CD4-positive, CD25-positive, alpha-beta regulatory T cell (primary cell): ENCODE data around the gene MYO18B. TPM values are rescaled to one million over a fixed set of nuclear protein-coding genes. Genes with fewer than 3 reads are reported as not detected.

Experiments used
- ATAC-seq, 2 donors: fragments of 150-1000 bp; cut with Tn5 transposase; one replicate each; pipeline ENCODE4 v1.10.0; 2021; ENCODE audit warnings: low read depth in 2 of 2, moderate number of reproducible peaks in 2 of 2, moderate library complexity in 1 of 2
- DNase-seq, 3 donors: peaks; one replicate each; pipeline versions ENCODE4 v3.0.0 to v3.0.0-alpha.2; 2012 to 2022; ENCODE audit warnings: mixed read lengths in 1 of 3
- H3K27ac ChIP-seq: one replicate; pipeline ENCODE4 v1.7.0; 2013; ENCODE audit warnings: mild to moderate bottlenecking, low read length; ENCODE audit not compliant: insufficient read depth, poor library complexity, severe bottlenecking
- H3K27me3 ChIP-seq: one replicate; pipeline ENCODE4 v1.7.0; 2013; ENCODE audit warnings: low read length; ENCODE audit not compliant: control insufficient read depth, insufficient read depth
- H3K36me3 ChIP-seq: one replicate; pipeline ENCODE4 v1.7.0; 2013; ENCODE audit warnings: mild to moderate bottlenecking, low read length, moderate library complexity; ENCODE audit not compliant: control insufficient read depth, insufficient read depth
- H3K4me1 ChIP-seq: 2 replicates; pipeline ENCODE4 v1.7.0; 2013; ENCODE audit warnings: mild to moderate bottlenecking, low read length; ENCODE audit not compliant: insufficient read depth, control insufficient read depth, poor library complexity, severe bottlenecking
- H3K4me3 ChIP-seq: one replicate; pipeline ENCODE4 v1.7.0; 2013; ENCODE audit warnings: low read depth, mild to moderate bottlenecking, low read length, moderate library complexity
- H3K9me3 ChIP-seq, 2 experiments: 1 replicate in 1 of 2; 2 replicates in 1 of 2; pipeline ENCODE4 v1.7.0; 2013; ENCODE audit warnings: low read length in 2 of 2, mild to moderate bottlenecking in 1 of 2, moderate library complexity in 1 of 2; ENCODE audit not compliant: control insufficient read depth in 2 of 2
- H3K27ac Mint-ChIP-seq, 3 donors: one replicate each; pipeline ENCODE4 v1.8.0; 2020 to 2022; ENCODE audit warnings: mild to moderate bottlenecking in 3 of 3, mixed read lengths in 3 of 3, moderate library complexity in 2 of 3
- H3K27me3 Mint-ChIP-seq: one replicate; pipeline ENCODE4 v1.8.0; 2022; ENCODE audit warnings: mild to moderate bottlenecking, mixed read lengths
- H3K36me3 Mint-ChIP-seq: one replicate; pipeline ENCODE4 v1.8.0; 2020; ENCODE audit warnings: mixed read lengths
- H3K4me1 Mint-ChIP-seq, 4 donors: one replicate each; pipeline ENCODE4 v1.8.0; 2020 to 2022; ENCODE audit warnings: mixed read lengths in 4 of 4, mild to moderate bottlenecking in 1 of 4
- H3K4me3 Mint-ChIP-seq, 4 donors: one replicate each; pipeline ENCODE4 v1.8.0; 2020 to 2022; ENCODE audit warnings: mild to moderate bottlenecking in 4 of 4, mixed read lengths in 4 of 4, moderate library complexity in 3 of 4
- H3K9me3 Mint-ChIP-seq, 7 donors: one replicate each; pipeline ENCODE4 v1.8.0; 2020 to 2022; ENCODE audit warnings: mixed read lengths in 7 of 7, mild to moderate bottlenecking in 3 of 7, moderate library complexity in 2 of 7
- polyA plus RNA-seq, 4 donors: library from polyadenylated mRNA; unstranded; fragments of 300-500 nt; fragmentation: Illumina TruSeq; gene quantifications; one replicate each; pipeline ENCODE4 v1.2.3, GENCODE V29; 2021
- total RNA-seq: library from RNA; stranded (reverse); gene quantifications from one replicate; pipeline ENCODE4 v1.2.3, GENCODE V29; 2022

The MYO18B gene
- total and polyA plus RNA-seq, 5 donors from 2014 or later, result 0.27 to 0.35 TPM; not detected in 3

- Mint-ChIP-seq H3K36me3 (no peaks in the 10 kb centered on the region), H3K9me3 (peaks cover 0 to 2% (median 0%) of the 10 kb centered on the region in 7 donors), H3K27me3 (peaks cover 4% of the 10 kb centered on the region), H3K27ac (no peak overlapping the region), H3K4me1 (no peaks in the 10 kb centered on the region), H3K4me3 (no peak overlapping the region)
- Histone ChIP-seq H3K27me3 (no peaks in the 10 kb centered on the region), H3K9me3 (no peaks in the 10 kb centered on the region), H3K4me1 (no peaks in the 10 kb centered on the region), H3K27ac (no peak overlapping the region), H3K36me3 (no peaks in the 10 kb centered on the region), H3K4me3 (no peak overlapping the region)
- DNase-seq (no peak), ATAC-seq (no peak)
These were observed 158.9 kb downstream of the MYO18B start for GRCh38 chr22:25900880-25901279.

DNA sequence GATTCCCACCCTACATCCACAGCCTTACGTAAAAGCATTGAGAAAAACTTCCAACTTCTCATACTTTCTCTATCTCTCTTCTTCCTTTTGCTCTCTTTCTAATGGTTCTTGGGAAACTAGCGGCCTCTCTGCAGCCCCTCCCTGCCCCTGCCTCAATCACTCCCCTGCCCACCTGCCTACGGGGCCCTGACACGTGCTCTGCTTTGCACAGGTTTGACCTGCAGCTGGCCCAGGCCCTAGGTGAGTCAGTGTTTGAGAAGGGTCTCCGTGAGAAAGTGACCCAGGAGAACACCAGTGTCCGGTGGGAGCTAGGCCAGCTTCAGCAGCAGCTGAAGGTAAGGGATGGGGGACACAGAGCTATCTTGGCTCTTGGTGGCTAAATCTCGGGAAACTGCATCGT is 160.4 kb downstream of the MYO18B start:
- no peak overlapping the region for H3K27ac ChIP-seq
- no peaks in the 10 kb centered on the region for H3K9me3 ChIP-seq
- DNase-seq (no peak), ATAC-seq (no peak)
- Mint-ChIP-seq H3K27ac (no peak overlapping the region), H3K4me3 (no peak overlapping the region), H3K4me1 (no peaks in the 10 kb centered on the region), H3K27me3 (no peaks in the 10 kb centered on the region), H3K36me3 (no peaks in the 10 kb centered on the region), H3K9me3 (peaks cover 0 to 4% (median 1%) of the 10 kb centered on the region in 7 donors)
- no peaks in the 10 kb centered on the region for H3K36me3 ChIP-seq
- H3K4me1 ChIP-seq, result no peaks in the 10 kb centered on the region
- H3K27me3 ChIP-seq, result no peaks in the 10 kb centered on the region
- no peak overlapping the region for H3K4me3 ChIP-seq

- Histone ChIP-seq H3K4me3 (no peak overlapping the region), H3K27ac (no peak overlapping the region), H3K4me1 (no peaks in the 10 kb centered on the region), H3K9me3 (no peaks in the 10 kb centered on the region), H3K36me3 (no peaks in the 10 kb centered on the region), H3K27me3 (no peaks in the 10 kb centered on the region)
- ATAC-seq, result no peak
- H3K27me3 Mint-ChIP-seq, result no peaks in the 10 kb centered on the region
- no peak overlapping the region for H3K4me3 Mint-ChIP-seq
- H3K36me3 Mint-ChIP-seq, result no peaks in the 10 kb centered on the region
- no peaks in the 10 kb centered on the region for H3K4me1 Mint-ChIP-seq
- no peak overlapping the region for H3K27ac Mint-ChIP-seq
- H3K9me3 Mint-ChIP-seq, result peaks cover 0 to 4% (median 0%) of the 10 kb centered on the region in 7 donors
- DNase-seq, result no peak
These were observed 161.3 kb downstream of the MYO18B start for GRCh38 chr22:25903294-25903693.

DNA sequence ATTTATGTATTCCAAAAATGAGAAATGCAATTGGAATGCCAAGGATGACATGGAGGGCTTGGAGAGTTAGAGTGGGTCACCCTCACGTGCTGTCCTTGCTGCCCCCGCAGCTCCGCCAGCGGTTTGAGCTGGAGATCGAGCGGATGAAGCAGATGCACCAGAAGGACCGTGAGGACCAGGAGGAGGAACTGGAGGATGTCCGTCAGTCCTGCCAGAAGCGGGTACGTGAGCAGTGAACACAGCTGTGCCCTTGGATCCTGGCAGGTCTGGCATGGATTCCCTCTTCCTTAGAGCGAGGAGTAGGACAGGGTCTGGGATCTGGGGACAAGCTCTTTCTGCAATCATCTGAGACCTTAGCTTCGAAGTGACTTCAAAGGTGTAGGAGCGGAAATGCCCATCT is 166.2 kb downstream of the MYO18B start:
- H3K27ac Mint-ChIP-seq, result no peak overlapping the region
- no peaks in the 10 kb centered on the region for H3K9me3 ChIP-seq
- H3K27me3 ChIP-seq, result no peaks in the 10 kb centered on the region
- no peak overlapping the region for H3K4me3 Mint-ChIP-seq
- H3K9me3 Mint-ChIP-seq, result peaks cover 0 to 4% (median 1%) of the 10 kb centered on the region in 7 donors
- no peaks in the 10 kb centered on the region for H3K4me1 Mint-ChIP-seq
- no peaks in the 10 kb centered on the region for H3K36me3 Mint-ChIP-seq
- DNase-seq, result no peak
- H3K4me3 ChIP-seq, result no peak overlapping the region
- no peaks in the 10 kb centered on the region for H3K4me1 ChIP-seq
- peaks cover 4% of the 10 kb centered on the region for H3K27me3 Mint-ChIP-seq
- no peak overlapping the region for H3K27ac ChIP-seq
- ATAC-seq, result no peak
- H3K36me3 ChIP-seq, result no peaks in the 10 kb centered on the region

DNA sequence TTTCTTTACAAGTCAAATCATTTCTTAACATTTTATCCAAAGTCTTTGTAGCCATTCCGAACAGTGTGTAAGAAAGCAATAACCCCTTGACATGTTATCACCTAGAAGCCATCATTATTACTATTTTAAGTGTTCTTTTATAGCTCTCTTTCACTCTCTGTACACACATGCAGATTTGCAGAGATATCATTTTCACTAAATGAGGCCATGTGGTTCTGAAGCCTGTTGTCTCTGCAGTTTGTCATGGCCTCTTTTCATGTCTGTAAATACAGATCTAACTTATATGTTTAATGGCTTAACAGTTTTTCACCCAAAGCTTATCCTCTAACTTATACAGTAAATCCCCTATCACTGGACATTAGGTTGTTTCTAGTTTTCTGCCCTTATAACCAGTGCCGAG is 166.8 kb downstream of the MYO18B start:
- Histone ChIP-seq H3K4me3 (no peak overlapping the region), H3K27ac (no peak overlapping the region), H3K4me1 (no peaks in the 10 kb centered on the region), H3K27me3 (no peaks in the 10 kb centered on the region), H3K36me3 (no peaks in the 10 kb centered on the region), H3K9me3 (no peaks in the 10 kb centered on the region)
- ATAC-seq (no peak), DNase-seq (no peak)
- Mint-ChIP-seq H3K9me3 (peaks cover 0 to 4% (median 1%) of the 10 kb centered on the region in 7 donors), H3K27me3 (peaks cover 4% of the 10 kb centered on the region), H3K4me3 (no peak overlapping the region), H3K4me1 (no peaks in the 10 kb centered on the region), H3K27ac (no peak overlapping the region), H3K36me3 (no peaks in the 10 kb centered on the region)

DNA sequence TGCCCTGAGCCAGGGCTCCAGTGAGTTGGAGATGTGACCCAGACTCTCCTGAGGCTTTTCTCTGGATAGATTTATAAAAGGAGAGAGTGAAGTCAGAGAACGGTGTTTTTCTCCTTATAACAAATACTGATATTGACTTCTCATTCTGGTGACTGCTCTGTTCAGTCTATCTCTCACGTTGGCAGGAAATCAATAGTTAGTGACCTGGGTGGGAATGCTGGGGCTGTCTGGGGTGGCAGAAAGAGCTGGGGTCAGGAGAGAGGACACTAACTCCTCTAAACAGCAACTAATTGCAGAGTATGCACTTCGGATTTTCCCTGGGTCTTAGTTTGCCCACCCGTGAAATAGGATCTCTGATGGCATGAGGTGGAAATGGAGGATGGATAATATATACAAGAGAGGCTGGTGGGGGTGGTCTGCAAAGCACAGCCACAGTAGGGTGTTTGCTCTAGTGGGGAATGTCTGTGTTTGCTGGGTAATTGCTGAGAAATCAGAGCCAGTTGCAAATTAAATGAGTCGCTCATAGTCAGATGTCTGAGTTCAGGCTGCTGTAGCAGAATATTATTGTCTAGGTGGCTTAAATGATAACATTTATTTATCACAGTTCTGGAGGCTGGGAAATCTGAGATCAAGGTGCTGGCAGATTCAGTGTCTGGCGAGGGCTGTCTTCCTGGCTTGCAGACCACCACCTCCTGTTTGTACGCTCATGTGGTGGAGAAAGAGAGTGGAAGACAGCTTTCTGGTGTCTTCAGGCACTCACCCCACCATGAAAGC is 167.8 kb downstream of the MYO18B start:
- Histone ChIP-seq H3K4me1 (no peaks in the 10 kb centered on the region), H3K4me3 (no peak overlapping the region), H3K36me3 (no peaks in the 10 kb centered on the region), H3K9me3 (no peaks in the 10 kb centered on the region), H3K27me3 (no peaks in the 10 kb centered on the region), H3K27ac (no peak overlapping the region)
- Mint-ChIP-seq H3K4me1 (no peaks in the 10 kb centered on the region), H3K27ac (no peak overlapping the region), H3K4me3 (no peak overlapping the region), H3K36me3 (no peaks in the 10 kb centered on the region), H3K9me3 (peaks cover 0 to 4% (median 1%) of the 10 kb centered on the region in 7 donors), H3K27me3 (peaks cover 4% of the 10 kb centered on the region)
- ATAC-seq (no peak), DNase-seq (no peak)

GRCh38 chr22:25911243-25911972 is 169.4 kb downstream of the MYO18B start:
- H3K27me3 ChIP-seq, result peaks cover 2% of the 10 kb centered on the region
- no peaks in the 10 kb centered on the region for H3K4me1 ChIP-seq
- no peak overlapping the region for H3K27ac ChIP-seq
- H3K27me3 Mint-ChIP-seq, result peaks cover 9% of the 10 kb centered on the region
- no peak overlapping the region for H3K27ac Mint-ChIP-seq
- DNase-seq (no peak), ATAC-seq (no peak)
- H3K36me3 Mint-ChIP-seq, result no peaks in the 10 kb centered on the region
- no peak overlapping the region for H3K4me3 ChIP-seq
- H3K9me3 Mint-ChIP-seq, result peaks cover 0 to 4% (median 2%) of the 10 kb centered on the region in 7 donors
- no peaks in the 10 kb centered on the region for H3K4me1 Mint-ChIP-seq
- H3K9me3 ChIP-seq, result no peaks in the 10 kb centered on the region
- H3K4me3 Mint-ChIP-seq, result no peak overlapping the region
- H3K36me3 ChIP-seq, result no peaks in the 10 kb centered on the region
